ENCODE data around the gene GLYR1.

GLYR1 gene

DNA sequence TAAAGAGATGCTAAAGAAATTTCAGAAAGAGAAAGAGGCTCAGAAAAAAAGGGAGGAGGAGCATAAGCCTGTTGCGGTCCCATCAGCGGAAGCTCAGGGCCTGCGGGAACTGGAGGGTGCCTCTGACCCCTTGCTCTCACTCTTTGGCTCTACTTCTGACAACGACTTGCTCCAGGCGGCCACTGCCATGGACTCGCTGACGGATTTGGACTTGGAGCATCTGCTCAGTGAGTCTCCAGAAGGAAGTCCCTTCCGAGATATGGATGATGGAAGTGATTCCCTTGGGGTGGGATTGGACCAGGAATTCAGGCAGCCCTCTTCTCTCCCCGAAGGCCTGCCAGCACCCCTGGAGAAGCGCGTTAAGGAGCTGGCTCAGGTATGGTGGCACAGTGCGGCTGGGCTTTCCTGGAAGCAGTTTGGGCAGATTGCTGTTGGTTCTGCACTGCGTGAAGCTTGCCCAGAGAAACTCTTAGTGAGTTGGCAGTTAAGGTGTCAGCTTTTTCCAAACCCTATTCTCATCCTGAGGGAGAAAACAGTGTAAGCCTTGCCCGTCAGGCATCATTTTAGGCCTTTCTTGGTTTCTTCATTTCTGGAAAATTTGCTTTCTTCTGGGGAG lies 13.7 kb upstream of the GLYR1 start:
- peaks cover 21% of the 10 kb centered on the region for H3K79me2 ChIP-seq (ENCODE audit: insufficient read depth, low read length)
- H4K20me1 ChIP-seq (ENCODE audit: insufficient read depth, low read length) = no peaks in the 10 kb centered on the region
- no peak overlapping the region for H2AFZ ChIP-seq (ENCODE audit: low read length)
- TF ChIP-seq EZH2 (IDR thresholded peaks at IDR 0.05; ENCODE audit: borderline replicate concordance, low read length) = no peak
- H3K9ac ChIP-seq (ENCODE audit: low read length) = no peak overlapping the region
- H3K9me3 ChIP-seq (ENCODE audit: low read length) = no peaks in the 10 kb centered on the region
- no peak overlapping the region for H3K4me2 ChIP-seq (ENCODE audit: low read length)
- H3F3A ChIP-seq (ENCODE audit: insufficient read depth, low read length) = no peaks in the 10 kb centered on the region
- H3K27ac ChIP-seq (ENCODE audit: low read depth, low read length, poor library complexity, severe bottlenecking) = no peak overlapping the region
- no peaks in the 10 kb centered on the region for H3K9me2 ChIP-seq (ENCODE audit: low read depth, low read length)
- no peaks in the 10 kb centered on the region for H3K4me1 ChIP-seq (ENCODE audit: insufficient read depth, low read length, severe bottlenecking)
- H3K4me3 ChIP-seq (ENCODE audit: low read depth, low read length, poor library complexity, severe bottlenecking) = no peak overlapping the region
- no peaks in the 10 kb centered on the region for H3K27me3 ChIP-seq (ENCODE audit: insufficient read depth, low read length)
- peaks cover 84% of the 10 kb centered on the region for H3K36me3 ChIP-seq (ENCODE audit: insufficient read depth, low read length)

- Histone ChIP-seq H3K79me2 (ENCODE audit: insufficient read depth, low read length) (peaks cover 16% of the 10 kb centered on the region), H3K36me3 (ENCODE audit: insufficient read depth, low read length) (peaks cover 91% of the 10 kb centered on the region), H3K27me3 (ENCODE audit: insufficient read depth, low read length) (no peaks in the 10 kb centered on the region), H3K27ac (ENCODE audit: low read depth, low read length, poor library complexity, severe bottlenecking) (no peak overlapping the region), H3K9me3 (ENCODE audit: low read length) (no peaks in the 10 kb centered on the region), H3K4me2 (ENCODE audit: low read length) (no peak overlapping the region), H2AFZ (ENCODE audit: low read length) (no peak overlapping the region), H3K9me2 (ENCODE audit: low read depth, low read length) (no peaks in the 10 kb centered on the region), H3F3A (ENCODE audit: insufficient read depth, low read length) (no peaks in the 10 kb centered on the region), H3K4me3 (ENCODE audit: low read depth, low read length, poor library complexity, severe bottlenecking) (no peak overlapping the region), H4K20me1 (ENCODE audit: insufficient read depth, low read length) (no peaks in the 10 kb centered on the region), H3K9ac (ENCODE audit: low read length) (no peak overlapping the region), H3K4me1 (ENCODE audit: insufficient read depth, low read length, severe bottlenecking) (no peaks in the 10 kb centered on the region)
- TF ChIP-seq EZH2 (IDR thresholded peaks at IDR 0.05; ENCODE audit: borderline replicate concordance, low read length) = no peak
- TF ChIP-seq, protein P1, sequence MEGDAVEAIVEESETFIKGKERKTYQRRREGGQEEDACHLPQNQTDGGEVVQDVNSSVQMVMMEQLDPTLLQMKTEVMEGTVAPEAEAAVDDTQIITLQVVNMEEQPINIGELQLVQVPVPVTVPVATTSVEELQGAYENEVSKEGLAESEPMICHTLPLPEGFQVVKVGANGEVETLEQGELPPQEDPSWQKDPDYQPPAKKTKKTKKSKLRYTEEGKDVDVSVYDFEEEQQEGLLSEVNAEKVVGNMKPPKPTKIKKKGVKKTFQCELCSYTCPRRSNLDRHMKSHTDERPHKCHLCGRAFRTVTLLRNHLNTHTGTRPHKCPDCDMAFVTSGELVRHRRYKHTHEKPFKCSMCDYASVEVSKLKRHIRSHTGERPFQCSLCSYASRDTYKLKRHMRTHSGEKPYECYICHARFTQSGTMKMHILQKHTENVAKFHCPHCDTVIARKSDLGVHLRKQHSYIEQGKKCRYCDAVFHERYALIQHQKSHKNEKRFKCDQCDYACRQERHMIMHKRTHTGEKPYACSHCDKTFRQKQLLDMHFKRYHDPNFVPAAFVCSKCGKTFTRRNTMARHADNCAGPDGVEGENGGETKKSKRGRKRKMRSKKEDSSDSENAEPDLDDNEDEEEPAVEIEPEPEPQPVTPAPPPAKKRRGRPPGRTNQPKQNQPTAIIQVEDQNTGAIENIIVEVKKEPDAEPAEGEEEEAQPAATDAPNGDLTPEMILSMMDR (IDR thresholded peaks at IDR 0.05; ENCODE audit: low read length) = no peak
Measured at GRCh38 chr16:4859900-4860255, 12.8 kb upstream of the GLYR1 start.

GRCh38 chr16:4859190-4859899 lies 12.3 kb upstream of the GLYR1 start:
- H3K9me2 ChIP-seq (ENCODE audit: low read depth, low read length) = no peaks in the 10 kb centered on the region
- H3K9ac ChIP-seq (ENCODE audit: low read length) = no peak overlapping the region
- H4K20me1 ChIP-seq (ENCODE audit: insufficient read depth, low read length) = no peaks in the 10 kb centered on the region
- H3K79me2 ChIP-seq (ENCODE audit: insufficient read depth, low read length) = peaks cover 10% of the 10 kb centered on the region; the same call in 1 of the 2 replicates
- TF ChIP-seq EZH2 (IDR thresholded peaks at IDR 0.05; ENCODE audit: borderline replicate concordance, low read length) = no peak
- TF ChIP-seq, protein P1 (IDR thresholded peaks at IDR 0.05; ENCODE audit: low read length) = no peak
- no peaks in the 10 kb centered on the region for H3K4me1 ChIP-seq (ENCODE audit: insufficient read depth, low read length, severe bottlenecking)
- H2AFZ ChIP-seq (ENCODE audit: low read length) = no peak overlapping the region
- no peak overlapping the region for H3K27ac ChIP-seq (ENCODE audit: low read depth, low read length, poor library complexity, severe bottlenecking)
- H3K9me3 ChIP-seq (ENCODE audit: low read length) = no peaks in the 10 kb centered on the region
- no peak overlapping the region for H3K4me2 ChIP-seq (ENCODE audit: low read length)
- H3K27me3 ChIP-seq (ENCODE audit: insufficient read depth, low read length) = no peaks in the 10 kb centered on the region
- peaks cover 90% of the 10 kb centered on the region for H3K36me3 ChIP-seq (ENCODE audit: insufficient read depth, low read length)
- no peaks in the 10 kb centered on the region for H3F3A ChIP-seq (ENCODE audit: insufficient read depth, low read length)
- H3K4me3 ChIP-seq (ENCODE audit: low read depth, low read length, poor library complexity, severe bottlenecking) = no peak overlapping the region

Data from OCI-LY1 (cell line).